Measurements from ENCODE around the gene LASP1. TPM values are rescaled to one million over a fixed set of nuclear protein-coding genes. Genes with fewer than 3 reads are reported as not detected.

Gene LASP1
- total and polyA plus RNA-seq, 2 experiments from 2014 or later, result 198 to 250 TPM

GRCh38 chr17:38874505-38875400 lies 4.9 kb downstream of the LASP1 start:
- peak overlapping the region; percentile 99 for H3K9ac ChIP-seq
- peaks cover 24% of the 10 kb centered on the region for H4K20me1 ChIP-seq (ENCODE audit: insufficient read depth)
- peaks cover 46% of the 10 kb centered on the region for H3F3A ChIP-seq (ENCODE audit: insufficient read depth)
- peak overlapping the region; percentile 47 for H3K27ac ChIP-seq
- H2AFZ ChIP-seq, result no peak overlapping the region
- H3K4me2 ChIP-seq (ENCODE audit: unreplicated experiment), result peak overlapping the region; percentile 98
- peak; percentile 66 for DNase-seq
- H3K79me2 ChIP-seq (ENCODE audit: insufficient read depth), result peaks cover 97% of the 10 kb centered on the region
- H3K27me3 ChIP-seq (replicated peaks; ENCODE audit: insufficient read depth), result no peaks in the 10 kb centered on the region
- no peaks in the 10 kb centered on the region for H3K9me3 ChIP-seq (ENCODE audit: low read depth)
- in situ Hi-C loops (cut with MboI), result no loop called here
- TF ChIP-seq EZH2phosphoT487 (IDR thresholded peaks at IDR 0.05; ENCODE audit: insufficient read depth, low read depth), result no peak
- no peak for TF ChIP-seq EZH2 (IDR thresholded peaks at IDR 0.05; ENCODE audit: insufficient read depth, poor library complexity, severe bottlenecking)
- H3K36me3 ChIP-seq (ENCODE audit: low read depth), result peaks cover 4% of the 10 kb centered on the region; the same call in 1 of the 2 replicates
- 31 to 36% methylated on average over 8 to 10 of the region's 10 CpGs for WGBS, 2 experiments (ENCODE audit: low coverage in 1 of 2, low lambda C conversion rate in 2 of 2, missing lambda C conversion rate in 2 of 2)
- no peaks in the 10 kb centered on the region for H3K9me2 ChIP-seq (ENCODE audit: insufficient read depth)
- peak overlapping the region; percentile 100 for H3K4me3 ChIP-seq
- peaks cover 63% of the 10 kb centered on the region for H3K4me1 ChIP-seq (ENCODE audit: insufficient read depth)

DNA sequence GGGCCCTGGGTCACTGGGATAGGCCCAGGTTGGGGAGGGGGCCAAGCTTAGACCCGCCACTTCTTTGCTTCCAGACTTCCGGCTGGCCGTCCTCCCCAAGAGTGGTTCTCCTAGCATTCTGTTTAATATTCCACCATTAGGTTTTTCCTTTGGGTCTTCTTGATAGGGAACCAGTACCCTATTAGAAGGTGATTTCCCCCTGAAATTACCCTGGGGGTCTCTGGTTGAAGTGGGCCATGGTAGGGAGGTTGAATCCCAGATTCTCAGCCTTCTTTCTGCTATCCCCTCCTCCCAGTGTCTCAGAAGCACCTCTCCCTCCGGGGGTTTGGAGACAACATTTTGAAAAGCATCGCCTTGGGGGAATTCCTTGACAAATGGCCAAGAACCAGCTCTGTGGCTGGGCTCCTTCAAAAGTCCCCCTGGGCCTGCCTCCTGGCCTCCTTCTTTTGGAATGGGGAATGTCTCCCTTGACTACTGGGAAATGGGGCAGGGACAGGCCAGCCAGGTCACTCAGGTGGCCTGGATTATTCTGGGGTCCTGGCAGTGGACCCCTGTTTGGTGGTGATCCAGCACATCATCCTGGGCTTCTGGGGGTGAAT lies 5.7 kb downstream of the LASP1 start:
- peak overlapping the region; percentile 47 for H3K27ac ChIP-seq
- peak overlapping the region; percentile 100; the same call in 1 of the 2 replicates for H3K4me3 ChIP-seq
- H3K9me2 ChIP-seq (ENCODE audit: insufficient read depth), result no peaks in the 10 kb centered on the region
- no peaks in the 10 kb centered on the region for H3K27me3 ChIP-seq (replicated peaks; ENCODE audit: insufficient read depth)
- H3K79me2 ChIP-seq (ENCODE audit: insufficient read depth), result peaks cover 95% of the 10 kb centered on the region
- no peak overlapping the region for H3K9ac ChIP-seq
- no peak for TF ChIP-seq EZH2 (IDR thresholded peaks at IDR 0.05; ENCODE audit: insufficient read depth, poor library complexity, severe bottlenecking)
- no peak for TF ChIP-seq EZH2phosphoT487 (IDR thresholded peaks at IDR 0.05; ENCODE audit: insufficient read depth, low read depth)
- peaks cover 26% of the 10 kb centered on the region for H4K20me1 ChIP-seq (ENCODE audit: insufficient read depth)
- 63 to 67% methylated on average over 5 of the region's 5 CpGs for WGBS, 2 experiments (ENCODE audit: low coverage in 1 of 2, low lambda C conversion rate in 2 of 2, missing lambda C conversion rate in 2 of 2)
- H3K4me2 ChIP-seq (ENCODE audit: unreplicated experiment), result peak overlapping the region; percentile 98
- H3K4me1 ChIP-seq (ENCODE audit: insufficient read depth), result peaks cover 71% of the 10 kb centered on the region
- H3K36me3 ChIP-seq (ENCODE audit: low read depth), result peaks cover 5% of the 10 kb centered on the region
- in situ Hi-C loops (cut with MboI), result no loop called here
- H2AFZ ChIP-seq, result no peak overlapping the region
- no peaks in the 10 kb centered on the region for H3K9me3 ChIP-seq (ENCODE audit: low read depth)
- H3F3A ChIP-seq (ENCODE audit: insufficient read depth), result peaks cover 53% of the 10 kb centered on the region
- DNase-seq, result peak; percentile 53

- H3K4me1 ChIP-seq (ENCODE audit: insufficient read depth), result peaks cover 83% of the 10 kb centered on the region
- no peak overlapping the region for H3K9ac ChIP-seq
- H4K20me1 ChIP-seq (ENCODE audit: insufficient read depth), result peaks cover 33% of the 10 kb centered on the region
- no peak overlapping the region for H3K27ac ChIP-seq
- WGBS, 2 experiments (ENCODE audit: low coverage in 1 of 2, low lambda C conversion rate in 2 of 2, missing lambda C conversion rate in 2 of 2), result 67 to 96% methylated on average over 4 to 7 of the region's 7 CpGs
- no peak overlapping the region for H2AFZ ChIP-seq
- H3K79me2 ChIP-seq (ENCODE audit: insufficient read depth), result peaks cover 95% of the 10 kb centered on the region
- H3K9me2 ChIP-seq (ENCODE audit: insufficient read depth), result no peaks in the 10 kb centered on the region
- no peaks in the 10 kb centered on the region for H3K9me3 ChIP-seq (ENCODE audit: low read depth)
- no peak for TF ChIP-seq EZH2 (IDR thresholded peaks at IDR 0.05; ENCODE audit: insufficient read depth, poor library complexity, severe bottlenecking)
- TF ChIP-seq EZH2phosphoT487 (IDR thresholded peaks at IDR 0.05; ENCODE audit: insufficient read depth, low read depth), result no peak
- no peaks in the 10 kb centered on the region for H3K27me3 ChIP-seq (replicated peaks; ENCODE audit: insufficient read depth)
- peaks cover 11% of the 10 kb centered on the region for H3K36me3 ChIP-seq (ENCODE audit: low read depth)
- no peak overlapping the region for H3K4me2 ChIP-seq (ENCODE audit: unreplicated experiment)
- in situ Hi-C loops (cut with MboI), result no loop called here
- H3K4me3 ChIP-seq, result no peak overlapping the region
- DNase-seq, result no peak
- peaks cover 54% of the 10 kb centered on the region for H3F3A ChIP-seq (ENCODE audit: insufficient read depth)
These were observed 7.4 kb downstream of the LASP1 start for GRCh38 chr17:38877130-38877851.

Data from GM23248 (cell line).